ENCODE measurements around the gene AP4B1.

Gene AP4B1

GRCh38 chr1:113872219-113872935 lies 32.2 kb downstream of the AP4B1 start:
- TF ChIP-seq ZFX (IDR thresholded peaks at IDR 0.05; ENCODE audit: borderline replicate concordance): no peak
- TF ChIP-seq CTCF (IDR thresholded peaks at IDR 0.05): no peak
- H3K27ac ChIP-seq: no peak overlapping the region

- TF ChIP-seq ZFX (IDR thresholded peaks at IDR 0.05; ENCODE audit: borderline replicate concordance) (no peak), CTCF (IDR thresholded peaks at IDR 0.05) (no peak)
- H3K27ac ChIP-seq: no peak within 1 kb of the TSS
These were observed 32.9 kb downstream of the AP4B1 start, which contains the start of gene PTPN22 for GRCh38 chr1:113871597-113872113. PTPN22 (minus strand) TSS chr1:113871712.

- no peak overlapping the region for H3K27ac ChIP-seq
- TF ChIP-seq ZFX (IDR thresholded peaks at IDR 0.05; ENCODE audit: borderline replicate concordance) (no peak), CTCF (IDR thresholded peaks at IDR 0.05) (no peak)
These were observed 33.8 kb downstream of the AP4B1 start for GRCh38 chr1:113870778-113871177.

GRCh38 chr1:113868387-113869083 lies 36.1 kb downstream of the AP4B1 start:
- no peak for TF ChIP-seq ZFX (IDR thresholded peaks at IDR 0.05; ENCODE audit: borderline replicate concordance)
- no peak for TF ChIP-seq CTCF (IDR thresholded peaks at IDR 0.05)
- no peak overlapping the region for H3K27ac ChIP-seq

GRCh38 chr1:113861641-113862040 lies 43.0 kb downstream of the AP4B1 start:
- TF ChIP-seq CTCF (IDR thresholded peaks at IDR 0.05) (no peak), ZFX (IDR thresholded peaks at IDR 0.05; ENCODE audit: borderline replicate concordance) (no peak)
- no peak overlapping the region for H3K27ac ChIP-seq

GRCh38 chr1:113860891-113861290 lies 43.7 kb downstream of the AP4B1 start:
- no peak overlapping the region for H3K27ac ChIP-seq
- TF ChIP-seq ZFX (IDR thresholded peaks at IDR 0.05; ENCODE audit: borderline replicate concordance): no peak

GRCh38 chr1:113859478-113860175 lies 45.0 kb downstream of the AP4B1 start:
- TF ChIP-seq CTCF (IDR thresholded peaks at IDR 0.05) (no peak), ZFX (IDR thresholded peaks at IDR 0.05; ENCODE audit: borderline replicate concordance) (no peak)
- no peak overlapping the region for H3K27ac ChIP-seq

Data from 22Rv1 (cell line).